Measurements from ENCODE around the gene LGR5.

The LGR5 gene

GRCh38 chr12:71556448-71556847 lies 116.8 kb downstream of the LGR5 start:
- Histone ChIP-seq H3K36me3 (peaks cover 19% of the 10 kb centered on the region), H3K4me3 (ENCODE audit: low read depth, low read length) (no peak overlapping the region), H3K4me1 (peaks cover 40% of the 10 kb centered on the region)

GRCh38 chr12:71556875-71557274 lies 117.3 kb downstream of the LGR5 start:
- H3K4me1 ChIP-seq: peaks cover 45% of the 10 kb centered on the region
- DNase-seq: peak; percentile 44
- no peak for TF ChIP-seq CTCF (IDR thresholded peaks at IDR 0.05; ENCODE audit: low read depth, low read length)
- H3K4me3 ChIP-seq (ENCODE audit: low read depth, low read length): no peak overlapping the region
- no peaks in the 10 kb centered on the region for H3K27me3 ChIP-seq
- H3K36me3 ChIP-seq: peaks cover 19% of the 10 kb centered on the region
- H3K9me3 ChIP-seq: peaks cover 4% of the 10 kb centered on the region

More at GRCh38 chr12:71556448-71556847, 116.8 kb downstream of the LGR5 start:
- Histone ChIP-seq H3K27me3 (no peaks in the 10 kb centered on the region), H3K9me3 (peaks cover 4% of the 10 kb centered on the region)
- DNase-seq: no peak
- TF ChIP-seq CTCF (IDR thresholded peaks at IDR 0.05; ENCODE audit: low read depth, low read length): no peak

GRCh38 chr12:71558445-71558844 lies 118.8 kb downstream of the LGR5 start:
- Histone ChIP-seq H3K4me3 (ENCODE audit: low read depth, low read length) (no peak overlapping the region), H3K27me3 (no peaks in the 10 kb centered on the region), H3K36me3 (peaks cover 17% of the 10 kb centered on the region), H3K4me1 (peaks cover 55% of the 10 kb centered on the region), H3K9me3 (peaks cover 4% of the 10 kb centered on the region)
- DNase-seq: peak; percentile 45
- TF ChIP-seq CTCF (IDR thresholded peaks at IDR 0.05; ENCODE audit: low read depth, low read length): no peak

- TF ChIP-seq CTCF (IDR thresholded peaks at IDR 0.05; ENCODE audit: low read depth, low read length): no peak
- no peaks in the 10 kb centered on the region for H3K9me3 ChIP-seq
These were observed 123.3 kb downstream of the LGR5 start for GRCh38 chr12:71562676-71563595.

GRCh38 chr12:71565535-71565934 lies 125.9 kb downstream of the LGR5 start:
- Histone ChIP-seq H3K4me3 (ENCODE audit: low read depth, low read length) (no peak overlapping the region), H3K9me3 (no peaks in the 10 kb centered on the region), H3K36me3 (peaks cover 22% of the 10 kb centered on the region), H3K4me1 (peaks cover 47% of the 10 kb centered on the region), H3K27me3 (no peaks in the 10 kb centered on the region)
- TF ChIP-seq CTCF (IDR thresholded peaks at IDR 0.05; ENCODE audit: low read depth, low read length): no peak
- no peak for DNase-seq

More at GRCh38 chr12:71562676-71563595, 123.3 kb downstream of the LGR5 start:
- Histone ChIP-seq H3K36me3 (peaks cover 9% of the 10 kb centered on the region), H3K4me3 (ENCODE audit: low read depth, low read length) (no peak overlapping the region), H3K4me1 (peaks cover 64% of the 10 kb centered on the region), H3K27me3 (no peaks in the 10 kb centered on the region)
- DNase-seq: peak; percentile 92

- peaks cover 22% of the 10 kb centered on the region for H3K36me3 ChIP-seq
- no peaks in the 10 kb centered on the region for H3K27me3 ChIP-seq
- no peaks in the 10 kb centered on the region for H3K9me3 ChIP-seq
- H3K4me3 ChIP-seq (ENCODE audit: low read depth, low read length): no peak overlapping the region
- no peak for DNase-seq
- peaks cover 43% of the 10 kb centered on the region for H3K4me1 ChIP-seq
- TF ChIP-seq CTCF (IDR thresholded peaks at IDR 0.05; ENCODE audit: low read depth, low read length): no peak
These were observed 127.1 kb downstream of the LGR5 start for GRCh38 chr12:71566655-71567054.

Measured in BE2C (cell line).